PC-9 (cell line): ENCODE data around the gene NANOS3.
A peak's percentile ranks its signal among the peaks of the same experiment; 100 is the strongest.

Experiments used
- CTCF ChIP-seq: fragments of 200-600 bp; sonication (generic); conservative IDR thresholded peaks from 2 replicates; pipeline ENCODE4 v1.6.1; 2017; ENCODE audit warnings: mixed run types, antibody characterized with exemption, mild to moderate bottlenecking, moderate library complexity
- EZH2 ChIP-seq: fragments of 200-600 bp; sonication (generic); IDR thresholded peaks from 2 replicates; pipeline ENCODE4 v1.8.0; 2017; ENCODE audit warnings: antibody characterized with exemption, low read depth

GRCh38 chr19:13847407-13848339 lies 29.3 kb upstream of the NANOS3 start:
- TF ChIP-seq CTCF = peak; percentile 44; the same call in 1 of the 2 replicates
- no peak for TF ChIP-seq EZH2
